DOHH2 (cell line): Measurements from ENCODE around the gene TSLP.

Source experiments
- H3F3A ChIP-seq: fragments of 200-600 bp; sonication (generic), shearing (Covaris generic); 2 replicates; pipeline ENCODE4 v1.6.0; 2016; ENCODE audit warnings: antibody characterized with exemption, mild to moderate bottlenecking; ENCODE audit not compliant: control insufficient read depth, insufficient read depth
- H3K27ac ChIP-seq: fragments of 200-600 bp; sonication (generic); 2 replicates; pipeline ENCODE4 v1.5.1; 2014; ENCODE audit warnings: low read depth, mild to moderate bottlenecking, low read length, moderate library complexity
- H3K27me3 ChIP-seq: fragments of 200-600 bp; sonication (generic); 2 replicates; pipeline ENCODE4 v1.6.1; 2014; ENCODE audit warnings: mild to moderate bottlenecking, low read length, mixed read lengths; ENCODE audit not compliant: control insufficient read depth
- H3K36me3 ChIP-seq: fragments of 200-600 bp; sonication (generic); 2 replicates; pipeline ENCODE4 v1.6.1; 2014; ENCODE audit warnings: mild to moderate bottlenecking, low read length, moderate library complexity, mixed read lengths; ENCODE audit not compliant: control insufficient read depth
- H3K4me1 ChIP-seq: fragments of 200-600 bp; sonication (generic); 2 replicates; pipeline ENCODE4 v1.6.1; 2014; ENCODE audit warnings: mild to moderate bottlenecking, low read length, mixed read lengths; ENCODE audit not compliant: control insufficient read depth
- H3K4me2 ChIP-seq: fragments of 200-600 bp; sonication (generic); 2 replicates; pipeline ENCODE4 v1.6.0; 2014; ENCODE audit warnings: mild to moderate bottlenecking, low read length, moderate library complexity
- H3K4me3 ChIP-seq: fragments of 200-600 bp; sonication (generic); 2 replicates; pipeline ENCODE4 v1.5.1; 2014; ENCODE audit warnings: mild to moderate bottlenecking, low read length, mixed read lengths
- H3K79me2 ChIP-seq: fragments of 200-600 bp; sonication (generic); 2 replicates; pipeline ENCODE4 v1.6.1; 2014; ENCODE audit warnings: mild to moderate bottlenecking, low read length, mixed read lengths; ENCODE audit not compliant: control insufficient read depth
- H3K9me2 ChIP-seq: fragments of 200-600 bp; sonication (generic); replicated peaks from 2 replicates; pipeline ENCODE4 v1.6.1; 2014; ENCODE audit warnings: mild to moderate bottlenecking, low read length, mixed read lengths; ENCODE audit not compliant: control insufficient read depth
- H3K9me3 ChIP-seq: fragments of 200-600 bp; sonication (generic); 2 replicates; pipeline ENCODE4 v1.6.1; 2014; ENCODE audit warnings: antibody characterized with exemption, low read length, mixed read lengths; ENCODE audit not compliant: control insufficient read depth, insufficient read depth
- H4K20me1 ChIP-seq: fragments of 200-600 bp; sonication (generic); 2 replicates; pipeline ENCODE4 v1.6.0; 2014; ENCODE audit warnings: low read depth, mild to moderate bottlenecking, antibody characterized with exemption, low read length, moderate library complexity; ENCODE audit not compliant: control insufficient read depth, insufficient read depth
- EZH2phosphoT487 ChIP-seq: fragments of 200-600 bp; sonication (generic); IDR thresholded peaks from 2 replicates; pipeline ENCODE4 v1.6.1; 2017; ENCODE audit warnings: borderline replicate concordance, mild to moderate bottlenecking, antibody characterized with exemption, low read length, moderate library complexity, mixed read lengths
- TF ChIP-seq, protein P1 (sequence below): fragments of 200-600 bp; sonication (generic); IDR thresholded peaks from one replicate; pipeline ENCODE4 v1.5.1; 2014; ENCODE audit warnings: antibody characterized with exemption, mild to moderate bottlenecking, low read depth, low read length; ENCODE audit not compliant: poor library complexity, severe bottlenecking

Gene TSLP

DNA sequence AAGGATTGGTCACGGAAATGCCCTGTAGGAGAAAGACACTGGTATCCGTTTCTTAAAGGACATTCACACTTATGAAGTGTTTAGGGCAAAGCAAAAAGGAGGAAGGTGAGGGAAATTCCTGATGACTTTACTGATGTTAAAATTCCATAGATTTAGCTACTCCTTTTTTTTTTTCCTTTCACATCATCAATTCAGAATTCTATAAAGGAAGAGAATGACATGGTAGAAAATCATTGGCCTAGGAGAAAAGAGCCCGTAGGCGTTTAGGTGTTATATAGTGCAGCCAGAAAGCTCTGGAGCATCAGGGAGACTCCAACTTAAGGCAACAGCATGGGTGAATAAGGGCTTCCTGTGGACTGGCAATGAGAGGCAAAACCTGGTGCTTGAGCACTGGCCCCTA is at the start of gene TSLP:
TSS of gene TSLP (plus strand) at position 301 of the 400 bp plus-strand sequence. CDS start 178 bp downstream, outside the sequence.
- H3K79me2 ChIP-seq = no peaks in the 10 kb centered on the region
- peak within 1 kb of the TSS; percentile 90 for H3K4me2 ChIP-seq
- H3K9me3 ChIP-seq = no peaks in the 10 kb centered on the region
- no peaks in the 10 kb centered on the region for H3K9me2 ChIP-seq
- H4K20me1 ChIP-seq = no peaks in the 10 kb centered on the region
- H3K27me3 ChIP-seq = peaks cover 64% of the 10 kb centered on the region
- peak within 1 kb of the TSS; percentile 78; the same call in 1 of the 2 replicates for H3K4me3 ChIP-seq
- no peak within 1 kb of the TSS for H3K27ac ChIP-seq
- peaks cover 4% of the 10 kb centered on the region for H3F3A ChIP-seq
- H3K36me3 ChIP-seq = no peaks in the 10 kb centered on the region
- TF ChIP-seq, protein P1, sequence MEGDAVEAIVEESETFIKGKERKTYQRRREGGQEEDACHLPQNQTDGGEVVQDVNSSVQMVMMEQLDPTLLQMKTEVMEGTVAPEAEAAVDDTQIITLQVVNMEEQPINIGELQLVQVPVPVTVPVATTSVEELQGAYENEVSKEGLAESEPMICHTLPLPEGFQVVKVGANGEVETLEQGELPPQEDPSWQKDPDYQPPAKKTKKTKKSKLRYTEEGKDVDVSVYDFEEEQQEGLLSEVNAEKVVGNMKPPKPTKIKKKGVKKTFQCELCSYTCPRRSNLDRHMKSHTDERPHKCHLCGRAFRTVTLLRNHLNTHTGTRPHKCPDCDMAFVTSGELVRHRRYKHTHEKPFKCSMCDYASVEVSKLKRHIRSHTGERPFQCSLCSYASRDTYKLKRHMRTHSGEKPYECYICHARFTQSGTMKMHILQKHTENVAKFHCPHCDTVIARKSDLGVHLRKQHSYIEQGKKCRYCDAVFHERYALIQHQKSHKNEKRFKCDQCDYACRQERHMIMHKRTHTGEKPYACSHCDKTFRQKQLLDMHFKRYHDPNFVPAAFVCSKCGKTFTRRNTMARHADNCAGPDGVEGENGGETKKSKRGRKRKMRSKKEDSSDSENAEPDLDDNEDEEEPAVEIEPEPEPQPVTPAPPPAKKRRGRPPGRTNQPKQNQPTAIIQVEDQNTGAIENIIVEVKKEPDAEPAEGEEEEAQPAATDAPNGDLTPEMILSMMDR = no peak
- no peak for TF ChIP-seq EZH2phosphoT487
- peaks cover 32% of the 10 kb centered on the region for H3K4me1 ChIP-seq

DNA sequence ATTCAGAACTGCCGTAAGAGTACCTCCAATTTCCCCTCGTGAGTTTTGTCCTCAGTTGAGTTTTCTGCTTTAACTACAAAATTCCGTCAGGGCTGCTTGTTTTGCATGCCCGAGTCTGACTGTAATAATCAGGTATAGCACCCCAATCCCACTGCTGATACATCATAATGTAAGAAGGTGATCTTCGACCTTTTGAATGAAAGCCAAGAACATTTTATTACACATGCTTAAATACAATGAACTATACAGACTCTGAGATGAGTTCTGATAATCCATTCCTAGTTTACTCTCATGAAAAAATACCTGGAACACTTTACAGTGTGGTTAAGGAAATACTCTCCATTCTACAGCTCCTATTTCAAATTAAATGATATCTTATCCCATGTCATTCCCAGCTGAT is 49.2 kb upstream of the TSLP start:
- no peaks in the 10 kb centered on the region for H4K20me1 ChIP-seq
- no peak overlapping the region for H3K4me2 ChIP-seq
- H3K27ac ChIP-seq = no peak overlapping the region
- no peaks in the 10 kb centered on the region for H3K9me2 ChIP-seq
- no peaks in the 10 kb centered on the region for H3K79me2 ChIP-seq
- no peaks in the 10 kb centered on the region for H3K36me3 ChIP-seq
- H3K4me1 ChIP-seq = no peaks in the 10 kb centered on the region
- H3K9me3 ChIP-seq = no peaks in the 10 kb centered on the region
- no peaks in the 10 kb centered on the region for H3F3A ChIP-seq
- TF ChIP-seq EZH2phosphoT487 = no peak
- TF ChIP-seq, protein P1 = no peak
- H3K4me3 ChIP-seq = no peak overlapping the region
- H3K27me3 ChIP-seq = no peaks in the 10 kb centered on the region

DNA sequence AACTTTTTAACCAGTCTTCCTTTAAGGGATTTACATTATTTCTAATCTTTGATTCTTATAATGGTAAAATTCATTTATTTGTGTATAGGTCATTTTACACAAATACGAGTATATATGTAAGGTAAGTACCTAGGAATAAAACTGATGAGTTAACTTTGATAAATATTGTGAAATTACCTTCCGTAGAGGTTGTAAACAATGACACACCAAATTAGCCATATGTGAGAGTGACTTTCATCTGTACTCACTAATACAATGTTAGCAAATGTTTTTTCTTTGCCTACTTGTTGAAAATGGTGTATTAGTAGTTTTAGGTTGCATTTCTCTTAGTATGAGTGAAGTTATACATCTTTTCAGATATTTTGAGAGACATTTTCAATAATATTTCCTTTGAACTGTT is 42.6 kb upstream of the TSLP start:
- Histone ChIP-seq H3K36me3 (no peaks in the 10 kb centered on the region), H3K27ac (no peak overlapping the region), H3K4me1 (no peaks in the 10 kb centered on the region), H3K4me3 (no peak overlapping the region), H3K9me3 (no peaks in the 10 kb centered on the region), H4K20me1 (no peaks in the 10 kb centered on the region), H3F3A (no peaks in the 10 kb centered on the region), H3K4me2 (no peak overlapping the region), H3K27me3 (no peaks in the 10 kb centered on the region), H3K79me2 (no peaks in the 10 kb centered on the region), H3K9me2 (no peaks in the 10 kb centered on the region)
- TF ChIP-seq, protein P1 = no peak
- TF ChIP-seq EZH2phosphoT487 = no peak
